GM23248 (cell line): ENCODE data around the gene RAMP1. TPM values are rescaled to one million over a fixed set of nuclear protein-coding genes. Genes with fewer than 3 reads are reported as not detected.

Experiments
- DNase-seq: peaks from one replicate; pipeline ENCODE4 v3.0.0-alpha.2; 2015
- H2AFZ ChIP-seq: fragments of 200-600 bp; sonication (generic); 2 replicates; pipeline ENCODE4 v1.6.1; 2016; ENCODE audit warnings: antibody characterized with exemption
- H3F3A ChIP-seq: fragments of 200-600 bp; sonication (generic); 2 replicates; pipeline ENCODE4 v1.6.1; 2016; ENCODE audit warnings: mild to moderate bottlenecking, antibody characterized with exemption, mixed run types; ENCODE audit not compliant: insufficient read depth
- H3K27ac ChIP-seq: fragments of 200-600 bp; sonication (generic); 2 replicates; pipeline ENCODE4 v1.5.1; 2016; ENCODE audit warnings: mild to moderate bottlenecking
- H3K27me3 ChIP-seq: fragments of 200-600 bp; sonication (generic); replicated peaks from 2 replicates; pipeline ENCODE4 v1.6.1; 2016; ENCODE audit warnings: mild to moderate bottlenecking; ENCODE audit not compliant: insufficient read depth
- H3K36me3 ChIP-seq: fragments of 200-600 bp; sonication (generic); 2 replicates; pipeline ENCODE4 v1.6.1; 2016; ENCODE audit warnings: low read depth, mild to moderate bottlenecking
- H3K4me1 ChIP-seq: fragments of 200-600 bp; sonication (generic); 2 replicates; pipeline ENCODE4 v1.6.1; 2016; ENCODE audit warnings: mild to moderate bottlenecking; ENCODE audit not compliant: insufficient read depth
- H3K4me2 ChIP-seq: fragments of 200-600 bp; sonication (generic); one replicate; pipeline ENCODE4 v1.6.1; 2016; ENCODE audit warnings: mild to moderate bottlenecking; ENCODE audit not compliant: unreplicated experiment
- H3K4me3 ChIP-seq: fragments of 200-600 bp; sonication (generic); 2 replicates; pipeline ENCODE4 v1.5.1; 2016; ENCODE audit warnings: mild to moderate bottlenecking
- H3K79me2 ChIP-seq: fragments of 200-600 bp; sonication (generic); 2 replicates; pipeline ENCODE4 v1.6.1; 2016; ENCODE audit warnings: mild to moderate bottlenecking; ENCODE audit not compliant: insufficient read depth
- H3K9ac ChIP-seq: fragments of 200-600 bp; sonication (generic); 2 replicates; pipeline ENCODE4 v1.6.1; 2016; ENCODE audit warnings: mild to moderate bottlenecking
- H3K9me2 ChIP-seq: fragments of 200-600 bp; sonication (generic); 2 replicates; pipeline ENCODE4 v1.6.1; 2016; ENCODE audit warnings: mixed run types, mild to moderate bottlenecking, moderate library complexity; ENCODE audit not compliant: insufficient read depth
- H3K9me3 ChIP-seq: fragments of 200-600 bp; sonication (generic); one replicate; pipeline ENCODE4 v1.6.1; 2017; ENCODE audit warnings: low read depth
- H4K20me1 ChIP-seq: fragments of 200-600 bp; sonication (generic); 2 replicates; pipeline ENCODE4 v1.6.0; 2016; ENCODE audit not compliant: insufficient read depth
- EZH2 ChIP-seq: fragments of 200-600 bp; sonication (generic); IDR thresholded peaks from 2 replicates; pipeline ENCODE4 v1.6.1; 2018; ENCODE audit warnings: antibody characterized with exemption, mild to moderate bottlenecking; ENCODE audit not compliant: insufficient read depth, poor library complexity, severe bottlenecking
- EZH2phosphoT487 ChIP-seq: fragments of 200-600 bp; sonication (generic); IDR thresholded peaks from 2 replicates; pipeline ENCODE4 v1.6.1; 2018; ENCODE audit warnings: antibody characterized with exemption, moderate library complexity, mild to moderate bottlenecking, low read depth; ENCODE audit not compliant: insufficient read depth
- WGBS, 2 experiments: methylation state at CpG; one replicate each; pipeline ENCODE4 v1.1.6; 2015 to 2017; ENCODE audit warnings: low lambda C conversion rate in 2 of 2, low coverage in 1 of 2; ENCODE audit errors: missing lambda C conversion rate in 2 of 2; 5-methylcytosine and 5-hydroxymethylcytosine counted together
- in situ Hi-C: fragments of 300-500 bp; cut with MboI; formaldehyde crosslinking; loops from 2 replicates; pipeline ENCODE4 v1.15.0; 2020
- polyA plus RNA-seq: library from polyadenylated mRNA; unstranded; fragments of >200 nt; fragmentation: Nextera tagmentation; extraction: Ambion mirVana; gene quantifications from 2 replicates; pipeline ENCODE4 v1.2.1, GENCODE V29; 2016
- total RNA-seq: library from RNA; depleted of rRNA; stranded (reverse); fragments of >200 nt; shearing (Covaris generic); gene quantifications from 2 replicates; pipeline ENCODE4 v1.2.3, GENCODE V29; 2014

The RAMP1 gene
- total and polyA plus RNA-seq, 2 experiments from 2014 or later = 4.1 to 11.1 TPM

DNA sequence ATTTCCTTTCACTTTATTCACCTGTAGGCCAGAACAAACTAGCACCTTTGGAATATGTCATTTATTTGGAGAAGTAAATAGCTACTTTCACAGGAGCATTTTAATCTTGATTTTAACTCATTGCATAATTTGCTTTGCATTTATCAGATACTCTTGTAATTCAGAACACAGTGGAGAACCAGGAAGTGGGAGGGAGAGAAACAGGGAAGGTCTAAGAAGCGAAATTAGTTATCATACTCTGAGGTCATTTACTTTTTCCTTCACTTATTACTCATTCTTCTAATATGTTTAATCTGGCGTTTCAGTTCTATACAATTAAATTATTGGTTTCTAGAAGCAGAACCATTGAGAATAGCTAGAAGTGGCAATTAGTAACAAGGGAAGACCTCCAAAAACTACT, 40.2 kb upstream of the RAMP1 start:
- TF ChIP-seq EZH2phosphoT487 (no peak), EZH2 (no peak)
- 82 to 86% methylated on average over 2 of the region's 2 CpGs for WGBS, 2 experiments
- no peak for DNase-seq

GRCh38 chr2:237820421-237820820, 39.0 kb upstream of the RAMP1 start:
- H3K4me2 ChIP-seq = no peak overlapping the region
- H3K9me3 ChIP-seq = no peaks in the 10 kb centered on the region
- H3K9me2 ChIP-seq = no peaks in the 10 kb centered on the region
- 95 to 97% methylated on average over 2 of the region's 2 CpGs for WGBS, 2 experiments
- peaks cover 18% of the 10 kb centered on the region for H3K4me1 ChIP-seq
- H3K4me3 ChIP-seq = no peak overlapping the region
- H2AFZ ChIP-seq = no peak overlapping the region
- no peak for DNase-seq
- H3K9ac ChIP-seq = no peak overlapping the region
- no peaks in the 10 kb centered on the region for H4K20me1 ChIP-seq
- no peaks in the 10 kb centered on the region for H3K79me2 ChIP-seq
- H3K27me3 ChIP-seq = no peaks in the 10 kb centered on the region
- H3F3A ChIP-seq = peaks cover 23% of the 10 kb centered on the region
- in situ Hi-C loops = no loop called here
- H3K27ac ChIP-seq = no peak overlapping the region
- no peaks in the 10 kb centered on the region for H3K36me3 ChIP-seq
- TF ChIP-seq EZH2 (no peak), EZH2phosphoT487 (no peak)

More for the DNA sequence above, 40.2 kb upstream of the RAMP1 start:
- no peak overlapping the region for H3K4me3 ChIP-seq
- in situ Hi-C loops = no loop called here
- 0 out of 2 replicates have a peak, but pooled peaks cover 4% of the 10 kb centered on the region for H3K27me3 ChIP-seq
- H3K27ac ChIP-seq = no peak overlapping the region
- H3K36me3 ChIP-seq = no peaks in the 10 kb centered on the region
- no peak overlapping the region for H3K4me2 ChIP-seq
- H3K9me2 ChIP-seq = no peaks in the 10 kb centered on the region
- H2AFZ ChIP-seq = no peak overlapping the region
- no peaks in the 10 kb centered on the region for H3K79me2 ChIP-seq
- no peaks in the 10 kb centered on the region for H4K20me1 ChIP-seq
- H3K4me1 ChIP-seq = peaks cover 18% of the 10 kb centered on the region
- no peaks in the 10 kb centered on the region for H3K9me3 ChIP-seq
- peaks cover 23% of the 10 kb centered on the region for H3F3A ChIP-seq
- no peak overlapping the region for H3K9ac ChIP-seq

DNA sequence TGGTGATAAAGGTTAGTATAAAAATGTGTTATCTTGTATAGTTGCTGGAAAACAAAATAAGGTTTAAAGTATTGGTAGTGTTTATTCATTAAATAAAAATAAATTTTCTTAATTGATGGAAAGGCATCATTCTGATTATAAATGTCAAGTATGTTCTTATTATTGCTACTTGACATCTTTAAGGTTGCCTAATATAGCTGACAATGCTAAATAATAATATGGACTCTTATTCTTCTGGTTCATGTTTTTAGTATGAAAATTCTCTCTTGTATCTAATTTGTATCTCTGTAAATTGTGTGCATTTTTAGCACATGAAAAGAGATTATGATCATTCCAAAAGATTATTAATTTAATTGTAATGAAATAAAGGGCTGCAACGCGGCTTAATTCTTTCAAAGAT, 35.9 kb upstream of the RAMP1 start:
- Histone ChIP-seq H3F3A (peaks cover 9% of the 10 kb centered on the region), H3K9me2 (no peaks in the 10 kb centered on the region), H3K79me2 (no peaks in the 10 kb centered on the region), H3K27ac (no peak overlapping the region), H3K9me3 (no peaks in the 10 kb centered on the region), H3K4me1 (peaks cover 9% of the 10 kb centered on the region; the same call in 1 of the 2 replicates), H4K20me1 (no peaks in the 10 kb centered on the region), H2AFZ (no peak overlapping the region), H3K4me2 (no peak overlapping the region), H3K27me3 (no peaks in the 10 kb centered on the region), H3K36me3 (no peaks in the 10 kb centered on the region), H3K9ac (no peak overlapping the region), H3K4me3 (no peak overlapping the region)
- no peak for DNase-seq
- in situ Hi-C loops = no loop called here
- 98 to 100% methylated on average over 2 of the region's 2 CpGs for WGBS, 2 experiments
- TF ChIP-seq EZH2 = no peak
- TF ChIP-seq EZH2phosphoT487 = no peak

GRCh38 chr2:237824085-237824484, 35.3 kb upstream of the RAMP1 start:
- TF ChIP-seq EZH2 = no peak
- no peak for TF ChIP-seq EZH2phosphoT487
- no peaks in the 10 kb centered on the region for H3K79me2 ChIP-seq
- no peak for DNase-seq
- 89% methylated on average over 6 of the region's 6 CpGs for WGBS, 2 experiments
- peaks cover 3% of the 10 kb centered on the region; the same call in 1 of the 2 replicates for H3F3A ChIP-seq
- H3K9ac ChIP-seq = no peak overlapping the region
- no peaks in the 10 kb centered on the region for H3K36me3 ChIP-seq
- no peak overlapping the region for H3K4me3 ChIP-seq
- in situ Hi-C loops = no loop called here
- H3K9me3 ChIP-seq = no peaks in the 10 kb centered on the region
- H3K27ac ChIP-seq = no peak overlapping the region
- H4K20me1 ChIP-seq = no peaks in the 10 kb centered on the region
- 0 out of 2 replicates have a peak, but pooled peaks cover 3% of the 10 kb centered on the region for H3K4me1 ChIP-seq
- H2AFZ ChIP-seq = no peak overlapping the region
- H3K27me3 ChIP-seq = no peaks in the 10 kb centered on the region
- H3K9me2 ChIP-seq = no peaks in the 10 kb centered on the region
- H3K4me2 ChIP-seq = no peak overlapping the region
